Keratinocyte (primary cell): ENCODE measurements around the gene ADCK1. TPM values are rescaled to one million over a fixed set of nuclear protein-coding genes. Genes with fewer than 3 reads are reported as not detected.

Experiments
- DNase-seq: peaks from one replicate; pipeline ENCODE4 v3.0.0-alpha.2; 2011; ENCODE audit warnings: low read depth, missing footprints, low spot score
- FAIRE-seq: peaks from 2 replicates; lab custom pipeline; 2011; peaks lifted over from hg19 to GRCh38; lab: Jason Lieb, UNC
- H2AFZ ChIP-seq: 2 replicates; pipeline ENCODE4 v1.6.0; 2012; ENCODE audit warnings: low read length, control low read depth, inconsistent platforms; ENCODE audit not compliant: control insufficient read depth
- H3K27ac ChIP-seq: 2 replicates; pipeline ENCODE4 v1.5.1; 2011; ENCODE audit warnings: low read length; ENCODE audit not compliant: control insufficient read depth, insufficient read depth
- H3K27me3 ChIP-seq: 3 replicates; pipeline ENCODE4 v1.6.0; 2011; ENCODE audit warnings: low read length; ENCODE audit not compliant: control insufficient read depth, insufficient read depth; ENCODE audit errors: extremely low read depth
- H3K36me3 ChIP-seq, 2 experiments: 2 replicates in 1 of 2; 3 replicates in 1 of 2; pipeline ENCODE4 v1.5.1; 2011; ENCODE audit warnings: low read length in 2 of 2, mild to moderate bottlenecking in 1 of 2; ENCODE audit not compliant: control insufficient read depth in 2 of 2, insufficient read depth in 2 of 2; ENCODE audit errors: extremely low read depth in 1 of 2
- H3K4me1 ChIP-seq: 3 replicates; pipeline ENCODE4 v1.5.1; 2011; ENCODE audit warnings: low read length; ENCODE audit not compliant: control insufficient read depth, insufficient read depth; ENCODE audit errors: extremely low read depth
- H3K4me2 ChIP-seq: 3 replicates; pipeline ENCODE4 v1.6.0; 2011; ENCODE audit warnings: low read depth, low read length; ENCODE audit not compliant: control insufficient read depth, insufficient read depth; ENCODE audit errors: extremely low read depth
- H3K4me3 ChIP-seq, 3 experiments: fragments of 200-600 bp in 1 of 3; sonication (generic) in 1 of 3; 2 replicates in 2 of 3; 3 replicates in 1 of 3; pipeline ENCODE4 v1.5.1; 2011 to 2016; ENCODE audit warnings: low read length in 3 of 3, mild to moderate bottlenecking in 3 of 3, control low read depth in 2 of 3, inconsistent platforms in 1 of 3, low read depth in 1 of 3, mixed read lengths in 1 of 3, mixed run types in 1 of 3, moderate library complexity in 1 of 3; ENCODE audit not compliant: control insufficient read depth in 2 of 3, insufficient read depth in 2 of 3; ENCODE audit errors: extremely low read depth in 1 of 3
- H3K79me2 ChIP-seq: 2 replicates; pipeline ENCODE4 v1.6.0; 2012; ENCODE audit warnings: low read length; ENCODE audit not compliant: control insufficient read depth, insufficient read depth
- H3K9ac ChIP-seq: 3 replicates; pipeline ENCODE4 v1.6.0; 2011; ENCODE audit warnings: low read length; ENCODE audit not compliant: control insufficient read depth, insufficient read depth; ENCODE audit errors: extremely low read depth
- H3K9me1 ChIP-seq: 3 replicates; pipeline ENCODE4 v1.6.0; 2011; ENCODE audit warnings: low read length; ENCODE audit not compliant: control insufficient read depth, insufficient read depth; ENCODE audit errors: extremely low read depth
- H3K9me3 ChIP-seq: 2 replicates; pipeline ENCODE4 v1.5.1; 2012; ENCODE audit warnings: low read depth, low read length; ENCODE audit not compliant: control insufficient read depth
- H4K20me1 ChIP-seq: 3 replicates; pipeline ENCODE4 v1.6.0; 2011; ENCODE audit warnings: low read length; ENCODE audit not compliant: control insufficient read depth, insufficient read depth; ENCODE audit errors: extremely low read depth
- CTCF ChIP-seq, 3 experiments: IDR thresholded peaks in 1 of 3; conservative IDR thresholded peaks in 1 of 3; optimal IDR thresholded peaks in 1 of 3; 2 replicates in 2 of 3; 3 replicates in 1 of 3; pipeline versions ENCODE3 to v1.5.1; 2011; ENCODE audit warnings: low read length in 3 of 3, mild to moderate bottlenecking in 3 of 3, moderate library complexity in 2 of 3, control low read depth in 1 of 3, inconsistent platforms in 1 of 3; ENCODE audit not compliant: insufficient read depth in 2 of 3; ENCODE audit errors: extremely low read depth in 1 of 3
- EZH2 ChIP-seq: IDR thresholded peaks from one replicate; pipeline ENCODE4 v1.6.1; 2012; ENCODE audit warnings: inconsistent platforms, mild to moderate bottlenecking, low read length, moderate library complexity
- dilution Hi-C: fragments of 300-500 bp; cut with MboI; formaldehyde crosslinking; loops from one replicate; pipeline ENCODE4 v1.7.0; 2020; ENCODE audit warnings: low sequenced_read_pairs; ENCODE audit not compliant: extremely low pct_ligation_motif_present
- polyA plus RNA-seq, 5 experiments: library from polyadenylated mRNA; depleted of rRNA in 3 of 5; stranded (reverse) in 3 of 5; stranded (forward) in 1 of 5; unstranded in 1 of 5; fragments of >200 nt; gene quantifications; 1 replicate in 1 of 5; 2 replicates in 3 of 5; 3 replicates in 1 of 5; pipeline versions ENCODE4 v1.2.1 to v1.2.3, GENCODE V29; 2011 to 2012; ENCODE audit warnings: missing spikeins in 2 of 5, low read depth in 1 of 5, low replicate concordance in 1 of 5

Gene ADCK1
- polyA plus RNA-seq, 1 donor (not counting 4 experiments of a cell fraction or from before 2014, with no cell fraction given) = 4.9 TPM

GRCh38 chr14:77853919-77854318 is 54.0 kb downstream of the ADCK1 start:
- no peaks in the 10 kb centered on the region for H3K79me2 ChIP-seq
- no peaks in the 10 kb centered on the region for H4K20me1 ChIP-seq
- H3K4me2 ChIP-seq = no peak overlapping the region
- H3K27ac ChIP-seq = no peak overlapping the region
- dilution Hi-C loops = no loop called here
- no peaks in the 10 kb centered on the region for H3K36me3 ChIP-seq
- no peak overlapping the region for H3K9ac ChIP-seq
- no peak overlapping the region for H3K4me3 ChIP-seq
- TF ChIP-seq CTCF (optimal IDR thresholded peaks at IDR 0.05 in 1 of 3, IDR thresholded peaks at IDR 0.05 in 1 of 3, conservative IDR thresholded peaks at IDR 0.05 in 1 of 3; ENCODE audit: extremely low read depth in 1 of 3, insufficient read depth in 2 of 3, low read length in 3 of 3) = no peak
- no peak for TF ChIP-seq EZH2
- H3K27me3 ChIP-seq = no peaks in the 10 kb centered on the region
- DNase-seq (no peak), FAIRE-seq (no peak)
- no peaks in the 10 kb centered on the region for H3K9me1 ChIP-seq
- H3K9me3 ChIP-seq = no peaks in the 10 kb centered on the region
- H2AFZ ChIP-seq = no peak overlapping the region
- no peaks in the 10 kb centered on the region for H3K4me1 ChIP-seq

DNA sequence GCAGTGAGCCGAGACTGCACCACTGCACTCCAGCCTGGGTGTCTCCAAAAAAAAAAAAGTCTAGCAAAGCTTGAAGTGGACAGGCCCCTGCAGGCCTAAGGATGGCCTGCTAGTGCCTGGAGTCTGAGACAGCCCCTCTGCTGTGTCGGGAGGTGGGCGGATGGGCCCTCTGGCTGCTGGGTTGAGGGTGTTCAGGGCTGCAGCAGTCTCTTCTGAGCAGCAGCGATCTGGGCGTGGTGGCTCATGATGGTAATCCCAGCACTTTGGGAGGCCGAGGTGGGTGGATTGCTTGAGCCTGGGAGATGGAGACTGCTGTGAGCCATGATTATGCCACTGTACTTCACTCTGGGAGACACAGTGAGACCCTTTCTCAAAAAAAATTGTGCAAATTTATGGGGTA is 57.0 kb downstream of the ADCK1 start:
- H3K9ac ChIP-seq = no peak overlapping the region
- no peak for TF ChIP-seq EZH2
- TF ChIP-seq CTCF (optimal IDR thresholded peaks at IDR 0.05 in 1 of 3, IDR thresholded peaks at IDR 0.05 in 1 of 3, conservative IDR thresholded peaks at IDR 0.05 in 1 of 3; ENCODE audit: extremely low read depth in 1 of 3, insufficient read depth in 2 of 3, low read length in 3 of 3) = no peak
- no peaks in the 10 kb centered on the region for H3K36me3 ChIP-seq
- H3K9me1 ChIP-seq = no peaks in the 10 kb centered on the region
- H3K4me3 ChIP-seq = no peak overlapping the region
- H3K27ac ChIP-seq = no peak overlapping the region
- no peak overlapping the region for H2AFZ ChIP-seq
- H3K27me3 ChIP-seq = no peaks in the 10 kb centered on the region
- H3K9me3 ChIP-seq = no peaks in the 10 kb centered on the region
- no peaks in the 10 kb centered on the region for H4K20me1 ChIP-seq
- H3K4me1 ChIP-seq = no peaks in the 10 kb centered on the region
- FAIRE-seq = no peak
- DNase-seq = no peak
- no peak overlapping the region for H3K4me2 ChIP-seq
- H3K79me2 ChIP-seq = no peaks in the 10 kb centered on the region
- dilution Hi-C loops = no loop called here
